ENCODE measurements around the gene BAD. TPM values are rescaled to one million over a fixed set of nuclear protein-coding genes. Genes with fewer than 3 reads are reported as not detected.

Gene BAD
- total and polyA plus RNA-seq, 2 of the 13 experiments (the other 11 are each of a cell fraction or from before 2014, with no cell fraction given), result 17.9 to 28.5 TPM

DNA sequence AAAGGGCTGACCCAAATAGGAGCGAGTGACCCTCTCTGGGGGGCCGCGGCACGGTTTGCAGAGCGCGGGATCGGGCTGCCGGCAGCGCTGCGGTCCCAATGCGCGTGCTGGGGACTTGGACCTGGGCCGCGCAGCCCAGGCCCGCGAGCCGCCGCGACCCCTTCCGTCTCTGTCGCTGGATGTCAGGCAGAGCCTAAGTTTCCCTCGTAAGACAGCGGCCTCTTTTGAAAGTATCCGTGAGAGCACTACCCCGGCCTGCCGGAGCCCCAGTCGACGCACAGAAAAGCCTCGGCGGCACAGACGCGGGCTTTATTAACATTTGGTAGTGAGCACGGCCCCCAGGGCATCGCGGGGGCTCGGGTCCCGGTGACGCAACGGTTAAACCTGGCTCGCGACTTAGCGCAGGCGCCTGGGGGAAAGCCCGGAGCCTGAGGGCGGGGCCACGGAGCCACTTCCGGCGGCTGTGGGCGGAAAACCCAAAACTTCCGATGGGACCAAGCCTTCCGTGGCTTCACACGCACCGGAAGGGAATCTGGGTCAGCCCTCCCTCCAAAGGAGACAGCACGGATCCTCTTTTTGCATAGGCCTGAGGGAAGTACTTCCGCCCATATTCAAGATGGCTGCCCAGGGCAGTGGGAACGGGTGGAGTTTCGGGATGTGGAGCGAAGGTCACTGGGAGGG, 14.8 kb downstream of the BAD start (continued):
- TF ChIP-seq HNF1A (IDR thresholded peaks at IDR 0.05; ENCODE audit: low read depth) (peak; percentile 38; the same call in 1 of the 2 replicates), HNF1A (CRISPR knock-in tag; IDR thresholded peaks at IDR 0.05; ENCODE audit: borderline replicate concordance) (no peak; the same call in 1 of the 2 replicates), ETV6 (CRISPR knock-in tag; conservative IDR thresholded peaks at IDR 0.05) (peak; percentile 5; the same call in 1 of the 2 replicates), MTA3 (CRISPR knock-in tag; IDR thresholded peaks at IDR 0.05) (no peak), CSRNP1 (CRISPR knock-in tag; IDR thresholded peaks at IDR 0.05) (peak; percentile 65), ZSCAN20 (CRISPR knock-in tag; IDR thresholded peaks at IDR 0.05; ENCODE audit: borderline replicate concordance) (peak; percentile 44; the same call in 1 of the 2 replicates), AHR (CRISPR knock-in tag; IDR thresholded peaks at IDR 0.05) (no peak; the same call in 1 of the 2 replicates), GABPA (IDR thresholded peaks at IDR 0.05; ENCODE audit: low read depth, low read length) (peak; percentile 99), GABPA (CRISPR knock-in tag; IDR thresholded peaks at IDR 0.05; ENCODE audit: low read depth) (peak; percentile 98), LRRFIP1 (CRISPR knock-in tag; conservative IDR thresholded peaks at IDR 0.05) (no peak), ZNF678 (CRISPR knock-in tag; IDR thresholded peaks at IDR 0.05) (no peak), POGZ (CRISPR knock-in tag; IDR thresholded peaks at IDR 0.05) (peak; percentile 36; the same call in 1 of the 2 replicates), ERF (CRISPR knock-in tag; IDR thresholded peaks at IDR 0.05) (peak; percentile 70; the same call in 1 of the 2 replicates), ZNF24 (IDR thresholded peaks at IDR 0.05) (no peak)
- TF ChIP-seq, protein P1, sequence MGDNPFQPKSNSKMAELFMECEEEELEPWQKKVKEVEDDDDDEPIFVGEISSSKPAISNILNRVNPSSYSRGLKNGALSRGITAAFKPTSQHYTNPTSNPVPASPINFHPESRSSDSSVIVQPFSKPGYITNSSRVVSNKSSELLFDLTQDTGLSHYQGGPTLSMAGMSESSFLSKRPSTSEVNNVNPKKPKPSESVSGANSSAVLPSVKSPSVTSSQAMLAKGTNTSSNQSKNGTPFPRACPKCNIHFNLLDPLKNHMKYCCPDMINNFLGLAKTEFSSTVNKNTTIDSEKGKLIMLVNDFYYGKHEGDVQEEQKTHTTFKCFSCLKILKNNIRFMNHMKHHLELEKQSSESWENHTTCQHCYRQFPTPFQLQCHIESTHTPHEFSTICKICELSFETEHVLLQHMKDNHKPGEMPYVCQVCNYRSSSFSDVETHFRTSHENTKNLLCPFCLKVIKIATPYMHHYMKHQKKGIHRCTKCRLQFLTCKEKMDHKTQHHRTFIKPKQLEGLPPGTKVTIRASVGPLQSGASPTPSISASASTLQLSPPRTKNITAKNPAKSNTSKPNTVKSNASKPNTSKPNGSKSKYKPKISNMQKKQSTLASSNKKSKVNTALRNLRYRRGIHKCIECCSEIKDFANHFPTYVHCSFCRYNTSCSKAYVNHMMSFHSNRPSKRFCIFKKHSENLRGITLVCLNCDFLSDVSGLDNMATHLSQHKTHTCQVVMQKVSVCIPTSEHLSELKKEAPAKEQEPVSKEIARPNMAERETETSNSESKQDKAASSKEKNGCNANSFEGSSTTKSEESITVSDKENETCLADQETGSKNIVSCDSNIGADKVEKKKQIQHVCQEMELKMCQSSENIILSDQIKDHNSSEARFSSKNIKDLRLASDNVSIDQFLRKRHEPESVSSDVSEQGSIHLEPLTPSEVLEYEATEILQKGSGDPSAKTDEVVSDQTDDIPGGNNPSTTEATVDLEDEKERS (CRISPR knock-in tag; IDR thresholded peaks at IDR 0.05), result no peak; the same call in none of the 2 replicates
